ENCODE measurements around the gene PTPN7. TPM values are rescaled to one million over a fixed set of nuclear protein-coding genes. Genes with fewer than 3 reads are reported as not detected.

Gene PTPN7
- total and polyA plus RNA-seq, 10 of the 15 experiments (the other 5 are each of a cell fraction or from before 2014, with no cell fraction given), result 7.9 to 117 (median 102) TPM

DNA sequence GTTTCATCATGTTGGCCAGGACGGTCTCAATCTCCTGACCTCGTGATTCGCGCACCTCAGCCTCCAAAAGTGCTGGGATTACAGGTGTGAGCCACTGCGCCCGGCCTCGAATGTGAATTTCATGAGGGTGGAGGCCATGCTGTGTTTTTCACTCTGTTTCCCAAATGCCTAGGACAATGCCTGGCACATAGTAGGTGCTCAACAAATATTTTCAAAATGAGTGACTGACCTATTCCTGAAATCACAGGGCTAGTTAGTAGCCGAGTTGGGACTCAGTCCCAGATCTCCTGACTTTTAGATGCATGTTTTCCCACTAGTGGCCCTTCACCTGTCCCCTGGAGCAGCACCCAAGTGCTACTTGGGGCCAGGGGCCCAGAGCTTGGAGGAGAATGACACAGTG lies 44.1 kb downstream of the PTPN7 start:
- CTCF ChIA-PET, result interaction anchor here (3.6 to 10.5 kb wide), 2 partner anchors 107 to 116 kb away, joined by 22 to 171 read pairs; partner anchors contain the start of gene ELF3
- no peak overlapping the region for H2AFZ ChIP-seq (ENCODE audit: control insufficient read depth, low read depth, low read length)
- TF ChIP-seq IKZF2 (IDR thresholded peaks at IDR 0.05) (no peak), CBX5 (IDR thresholded peaks at IDR 0.05; ENCODE audit: low read depth) (no peak), RAD51 (IDR thresholded peaks at IDR 0.05) (no peak), BMI1 (IDR thresholded peaks at IDR 0.05; ENCODE audit: borderline replicate concordance) (no peak), CHD4 (IDR thresholded peaks at IDR 0.05) (no peak)
- intact Hi-C loops (cut with micrococcal nuclease; ENCODE audit: unreplicated experiment) (loop anchor here (5.0 kb wide), 1 partner anchor 239 kb away; no protein-coding TSS in a partner anchor), in situ Hi-C loops (cut with MboI) (no loop called here)
- RAD21 ChIA-PET (ENCODE audit: unreplicated experiment), result interaction anchor here (2.4 to 5.8 kb wide), 2 partner anchors 108 to 220 kb away, joined by 12 to 76 read pairs; partner anchors contain the start of gene ELF3
- H3K4me1 ChIP-seq (ENCODE audit: control insufficient read depth, insufficient read depth, low read length), result peaks cover 14% of the 10 kb centered on the region
- ATAC-seq (no peak), FAIRE-seq (no peak), DNase-seq (ENCODE audit: low read depth, low spot score) (no peak)
- POLR2A ChIA-PET, result no interaction called here
- no TSS peak for BruUV-seq (replicated peaks)
- no peak overlapping the region for H3K27ac ChIP-seq (ENCODE audit: control insufficient read depth, insufficient read depth)
- H3K4me3 ChIP-seq, result no peak overlapping the region
- H4K20me1 ChIP-seq (ENCODE audit: control insufficient read depth, insufficient read depth), result no peaks in the 10 kb centered on the region
- 79% methylated on average over 8 of the region's 8 CpGs for WGBS (ENCODE audit: insufficient coverage, insufficient replicate concordance, low lambda C conversion rate, missing lambda C conversion rate)
- no peak overlapping the region for H3K4me2 ChIP-seq (ENCODE audit: control insufficient read depth, insufficient read depth)
- no peaks in the 10 kb centered on the region for H3K36me3 ChIP-seq (ENCODE audit: control insufficient read depth in 2 of 2, insufficient read depth in 2 of 2, low read length in 1 of 2)
- no peaks in the 10 kb centered on the region for H3K79me2 ChIP-seq (ENCODE audit: control insufficient read depth, insufficient read depth, low read length)
- H3K27me3 ChIP-seq (replicated peaks in 1 of 2; ENCODE audit: control insufficient read depth in 2 of 2, insufficient read depth in 2 of 2, low read length in 1 of 2), result no peaks in the 10 kb centered on the region
- H3K9me3 ChIP-seq (replicated peaks; ENCODE audit: control insufficient read depth, insufficient read depth, low read length), result no peaks in the 10 kb centered on the region
- SMC1A ChIA-PET (ENCODE audit: uncharacterized antibody, unreplicated experiment), result interaction anchor here (4.1 kb wide), 1 partner anchor 107 kb away, joined by 36 read pairs; the partner anchor contains the start of gene ELF3
- H3K9ac ChIP-seq (ENCODE audit: control insufficient read depth, insufficient read depth, low read length), result no peak overlapping the region

DNA sequence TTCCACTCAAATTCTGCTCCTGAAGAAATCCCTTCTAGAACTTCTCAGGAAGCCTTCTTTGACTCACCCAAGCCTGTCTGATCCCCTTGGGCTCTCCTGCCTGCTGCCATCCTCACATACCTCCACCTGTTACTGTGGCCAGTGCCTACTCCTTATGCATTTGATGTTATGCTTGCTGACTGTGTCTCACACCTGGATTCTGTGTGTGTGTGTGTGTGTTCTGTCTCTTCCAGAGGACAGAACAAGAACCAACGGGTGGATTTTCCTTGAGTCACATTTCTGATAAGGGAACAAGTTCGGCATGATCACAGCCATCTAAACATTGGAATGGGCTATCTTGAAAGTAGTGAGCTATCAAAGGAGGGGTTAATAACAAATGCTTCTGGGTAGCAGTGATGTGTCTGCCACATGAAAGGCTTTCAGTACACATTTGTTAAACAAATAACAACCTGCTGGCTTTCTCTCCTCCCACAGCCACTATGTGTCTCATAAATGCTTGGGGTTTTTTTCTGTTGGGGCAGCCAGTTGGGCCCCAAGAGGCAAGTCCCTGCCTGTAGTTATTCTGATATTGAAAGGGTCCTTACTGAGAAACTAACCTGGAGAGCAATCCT lies 46.6 kb downstream of the PTPN7 start:
- BruUV-seq (replicated peaks), result no TSS peak
- DNase-seq (ENCODE audit: low read depth, low spot score) (no peak), FAIRE-seq (no peak), ATAC-seq (peak; percentile 72)
- no peak overlapping the region for H3K9ac ChIP-seq (ENCODE audit: control insufficient read depth, insufficient read depth, low read length)
- peak overlapping the region; percentile 51 for H2AFZ ChIP-seq (ENCODE audit: control insufficient read depth, low read depth, low read length)
- no peaks in the 10 kb centered on the region for H3K9me3 ChIP-seq (replicated peaks; ENCODE audit: control insufficient read depth, insufficient read depth, low read length)
- ChIA-PET SMC1A (ENCODE audit: uncharacterized antibody, unreplicated experiment) (interaction anchor here (1.0 to 4.1 kb wide), 8 partner anchors 75 to 225 kb away, joined by 3 to 36 read pairs (median 4); partner anchors contain the start of gene ELF3), CTCF (interaction anchor here (0.6 to 10.5 kb wide), 7 partner anchors 10 to 217 kb away, joined by 3 to 171 read pairs (median 5); partner anchors contain the start of gene ELF3), POLR2A (interaction anchor here (0.5 to 1.7 kb wide), 4 partner anchors 16 to 320 kb away, joined by 3 to 8 read pairs (median 3); partner anchors contain the start of gene ELF3), RAD21 (ENCODE audit: unreplicated experiment) (interaction anchor here (0.9 to 3.7 kb wide), 5 partner anchors 79 to 236 kb away, joined by 3 to 59 read pairs (median 6); partner anchors contain the start of gene ELF3)
- peak overlapping the region; percentile 38; the same call in 1 of the 2 replicates for H3K4me2 ChIP-seq (ENCODE audit: control insufficient read depth, insufficient read depth)
- H3K79me2 ChIP-seq (ENCODE audit: control insufficient read depth, insufficient read depth, low read length), result no peaks in the 10 kb centered on the region
- WGBS (ENCODE audit: insufficient coverage, insufficient replicate concordance, low lambda C conversion rate, missing lambda C conversion rate), result 32% methylated on average over 2 of the region's 2 CpGs
- no peaks in the 10 kb centered on the region for H4K20me1 ChIP-seq (ENCODE audit: control insufficient read depth, insufficient read depth)
- TF ChIP-seq, protein P1, sequence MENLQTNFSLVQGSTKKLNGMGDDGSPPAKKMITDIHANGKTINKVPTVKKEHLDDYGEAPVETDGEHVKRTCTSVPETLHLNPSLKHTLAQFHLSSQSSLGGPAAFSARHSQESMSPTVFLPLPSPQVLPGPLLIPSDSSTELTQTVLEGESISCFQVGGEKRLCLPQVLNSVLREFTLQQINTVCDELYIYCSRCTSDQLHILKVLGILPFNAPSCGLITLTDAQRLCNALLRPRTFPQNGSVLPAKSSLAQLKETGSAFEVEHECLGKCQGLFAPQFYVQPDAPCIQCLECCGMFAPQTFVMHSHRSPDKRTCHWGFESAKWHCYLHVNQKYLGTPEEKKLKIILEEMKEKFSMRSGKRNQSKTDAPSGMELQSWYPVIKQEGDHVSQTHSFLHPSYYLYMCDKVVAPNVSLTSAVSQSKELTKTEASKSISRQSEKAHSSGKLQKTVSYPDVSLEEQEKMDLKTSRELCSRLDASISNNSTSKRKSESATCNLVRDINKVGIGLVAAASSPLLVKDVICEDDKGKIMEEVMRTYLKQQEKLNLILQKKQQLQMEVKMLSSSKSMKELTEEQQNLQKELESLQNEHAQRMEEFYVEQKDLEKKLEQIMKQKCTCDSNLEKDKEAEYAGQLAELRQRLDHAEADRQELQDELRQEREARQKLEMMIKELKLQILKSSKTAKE (IDR thresholded peaks at IDR 0.05; ENCODE audit: low read depth, poor library complexity, severe bottlenecking), result no peak
- TF ChIP-seq TCF7 (IDR thresholded peaks at IDR 0.05; ENCODE audit: borderline replicate concordance) (0 out of 2 replicates have a peak, but pooled peaks have one; percentile 49), TCF12 (IDR thresholded peaks at IDR 0.05; ENCODE audit: low read depth, low read length) (no peak), RUNX3 (IDR thresholded peaks at IDR 0.05; ENCODE audit: low read length) (peak; percentile 24; the same call in 1 of the 2 replicates), NFYA (IDR thresholded peaks at IDR 0.05; ENCODE audit: borderline replicate concordance, low read depth, low read length) (no peak)
- TF ChIP-seq, protein P2, sequence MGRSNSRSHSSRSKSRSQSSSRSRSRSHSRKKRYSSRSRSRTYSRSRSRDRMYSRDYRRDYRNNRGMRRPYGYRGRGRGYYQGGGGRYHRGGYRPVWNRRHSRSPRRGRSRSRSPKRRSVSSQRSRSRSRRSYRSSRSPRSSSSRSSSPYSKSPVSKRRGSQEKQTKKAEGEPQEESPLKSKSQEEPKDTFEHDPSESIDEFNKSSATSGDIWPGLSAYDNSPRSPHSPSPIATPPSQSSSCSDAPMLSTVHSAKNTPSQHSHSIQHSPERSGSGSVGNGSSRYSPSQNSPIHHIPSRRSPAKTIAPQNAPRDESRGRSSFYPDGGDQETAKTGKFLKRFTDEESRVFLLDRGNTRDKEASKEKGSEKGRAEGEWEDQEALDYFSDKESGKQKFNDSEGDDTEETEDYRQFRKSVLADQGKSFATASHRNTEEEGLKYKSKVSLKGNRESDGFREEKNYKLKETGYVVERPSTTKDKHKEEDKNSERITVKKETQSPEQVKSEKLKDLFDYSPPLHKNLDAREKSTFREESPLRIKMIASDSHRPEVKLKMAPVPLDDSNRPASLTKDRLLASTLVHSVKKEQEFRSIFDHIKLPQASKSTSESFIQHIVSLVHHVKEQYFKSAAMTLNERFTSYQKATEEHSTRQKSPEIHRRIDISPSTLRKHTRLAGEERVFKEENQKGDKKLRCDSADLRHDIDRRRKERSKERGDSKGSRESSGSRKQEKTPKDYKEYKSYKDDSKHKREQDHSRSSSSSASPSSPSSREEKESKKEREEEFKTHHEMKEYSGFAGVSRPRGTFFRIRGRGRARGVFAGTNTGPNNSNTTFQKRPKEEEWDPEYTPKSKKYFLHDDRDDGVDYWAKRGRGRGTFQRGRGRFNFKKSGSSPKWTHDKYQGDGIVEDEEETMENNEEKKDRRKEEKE (IDR thresholded peaks at IDR 0.05), result no peak
- intact Hi-C loops (cut with micrococcal nuclease; ENCODE audit: unreplicated experiment), result loop anchor here (1.0 kb wide), 1 partner anchor 104 kb away; no protein-coding TSS in a partner anchor
- H3K4me1 ChIP-seq (ENCODE audit: control insufficient read depth, insufficient read depth, low read length), result peaks cover 14% of the 10 kb centered on the region
- H3K27ac ChIP-seq (ENCODE audit: control insufficient read depth, insufficient read depth), result no peak overlapping the region
- H3K27me3 ChIP-seq (replicated peaks in 1 of 2; ENCODE audit: control insufficient read depth in 2 of 2, insufficient read depth in 2 of 2, low read length in 1 of 2), result no peaks in the 10 kb centered on the region
- in situ Hi-C loops (cut with MboI), result no loop called here
- no peaks in the 10 kb centered on the region for H3K36me3 ChIP-seq (ENCODE audit: control insufficient read depth in 2 of 2, insufficient read depth in 2 of 2, low read length in 1 of 2)
- H3K4me3 ChIP-seq, result no peak overlapping the region
